H9 (cell line): ENCODE data around the gene EPHA2. TPM values are rescaled to one million over a fixed set of nuclear protein-coding genes. Genes with fewer than 3 reads are reported as not detected.

Experiments used
- DNase-seq: peaks from one replicate; pipeline ENCODE4 v3.0.0-alpha.2; 2017
- H2AFZ ChIP-seq: one replicate; pipeline ENCODE4 v1.6.1; 2013; ENCODE audit warnings: mild to moderate bottlenecking, low read length, control low read depth, moderate library complexity
- H2AK5ac ChIP-seq: 2 replicates; pipeline ENCODE4 v1.6.1; 2013; ENCODE audit warnings: low read length, control low read depth, mixed read lengths; ENCODE audit not compliant: insufficient read length
- H2BK120ac ChIP-seq: one replicate; pipeline ENCODE4 v1.6.1; 2013; ENCODE audit warnings: low read depth, mild to moderate bottlenecking, low read length, control low read depth, inconsistent platforms; ENCODE audit not compliant: poor library complexity, severe bottlenecking
- H2BK12ac ChIP-seq: 2 replicates; pipeline ENCODE4 v1.6.1; 2013; ENCODE audit warnings: low read length, control low read depth, mixed read lengths, low read depth; ENCODE audit not compliant: insufficient read length
- H2BK15ac ChIP-seq: 2 replicates; pipeline ENCODE4 v1.6.1; 2013; ENCODE audit warnings: low read depth, low read length, control low read depth
- H2BK20ac ChIP-seq: one replicate; pipeline ENCODE4 v1.6.1; 2013; ENCODE audit warnings: low read depth, mild to moderate bottlenecking, low read length, control low read depth, inconsistent platforms; ENCODE audit not compliant: poor library complexity, severe bottlenecking
- H2BK5ac ChIP-seq: 2 replicates; pipeline ENCODE4 v1.6.1; 2013; ENCODE audit warnings: low read length, control low read depth, mixed read lengths; ENCODE audit not compliant: insufficient read length
- H3K14ac ChIP-seq: 2 replicates; pipeline ENCODE4 v1.6.1; 2013; ENCODE audit warnings: low read length, control low read depth; ENCODE audit not compliant: insufficient read depth
- H3K18ac ChIP-seq: 2 replicates; pipeline ENCODE4 v1.6.1; 2013; ENCODE audit warnings: low read depth, mild to moderate bottlenecking, mixed read lengths, low read length, control low read depth; ENCODE audit not compliant: insufficient read length
- H3K23ac ChIP-seq: 2 replicates; pipeline ENCODE4 v1.6.1; 2013; ENCODE audit warnings: low read length, control low read depth, mixed read lengths, low read depth; ENCODE audit not compliant: insufficient read length
- H3K23me2 ChIP-seq: 2 replicates; pipeline ENCODE4 v1.6.1; 2013; ENCODE audit warnings: low read depth, mild to moderate bottlenecking, mixed read lengths, low read length, control low read depth; ENCODE audit not compliant: insufficient read length, poor library complexity, severe bottlenecking
- H3K27ac ChIP-seq: 2 replicates; pipeline ENCODE4 v1.5.1; 2013; ENCODE audit warnings: low read length, control low read depth, mixed read lengths, low read depth; ENCODE audit not compliant: insufficient read length
- H3K27me3 ChIP-seq: 2 replicates; pipeline ENCODE4 v1.6.1; 2013; ENCODE audit warnings: low read length, control low read depth, inconsistent platforms; ENCODE audit not compliant: insufficient read depth
- H3K4ac ChIP-seq: 2 replicates; pipeline ENCODE4 v1.6.1; 2013; ENCODE audit warnings: low read depth, mild to moderate bottlenecking, control low read depth, inconsistent platforms, low read length, moderate library complexity
- H3K4me1 ChIP-seq: 2 replicates; pipeline ENCODE4 v1.6.1; 2013; ENCODE audit warnings: low read length, control low read depth, inconsistent platforms; ENCODE audit not compliant: insufficient read depth
- H3K4me2 ChIP-seq: 2 replicates; pipeline ENCODE4 v1.6.1; 2013; ENCODE audit warnings: low read length, control low read depth, mixed read lengths; ENCODE audit not compliant: insufficient read length, insufficient read depth
- H3K56ac ChIP-seq: 2 replicates; pipeline ENCODE4 v1.6.1; 2013; ENCODE audit warnings: low read depth, mild to moderate bottlenecking, mixed read lengths, low read length, control low read depth; ENCODE audit not compliant: insufficient read length
- H3K79me1 ChIP-seq: 2 replicates; pipeline ENCODE4 v1.6.1; 2013; ENCODE audit warnings: low read depth, mild to moderate bottlenecking, moderate library complexity, low read length, control low read depth, inconsistent platforms; ENCODE audit not compliant: insufficient read depth, poor library complexity, severe bottlenecking
- H3K79me2 ChIP-seq: 2 replicates; pipeline ENCODE4 v1.6.1; 2013; ENCODE audit warnings: low read length, control low read depth, inconsistent platforms; ENCODE audit not compliant: insufficient read depth
- H3K9ac ChIP-seq: 2 replicates; pipeline ENCODE4 v1.6.1; 2013; ENCODE audit warnings: low read length, control low read depth, mixed read lengths; ENCODE audit not compliant: insufficient read length; ENCODE audit errors: extremely low read depth
- H3K9me3 ChIP-seq: one replicate; pipeline ENCODE4 v1.6.1; 2013; ENCODE audit warnings: low read depth, low read length, inconsistent platforms; ENCODE audit not compliant: control insufficient read depth
- H3T11ph ChIP-seq: one replicate; pipeline ENCODE4 v1.6.1; 2013; ENCODE audit warnings: mild to moderate bottlenecking, low read length, control low read depth, inconsistent platforms
- H4K20me1 ChIP-seq: one replicate; pipeline ENCODE4 v1.6.1; 2013; ENCODE audit not compliant: control insufficient read depth, insufficient read length, insufficient read depth
- H4K5ac ChIP-seq: 2 replicates; pipeline ENCODE4 v1.6.1; 2013; ENCODE audit warnings: low read depth, mild to moderate bottlenecking, mixed read lengths, low read length, control low read depth; ENCODE audit not compliant: insufficient read length
- H4K8ac ChIP-seq: replicated peaks from 2 replicates; pipeline ENCODE4 v1.6.1; 2013; ENCODE audit warnings: low read length, control low read depth, mixed read lengths, low read depth; ENCODE audit not compliant: insufficient read length
- H4K91ac ChIP-seq: 2 replicates; pipeline ENCODE4 v1.6.1; 2013; ENCODE audit warnings: low read depth, mild to moderate bottlenecking, moderate library complexity, mixed read lengths, low read length, control low read depth; ENCODE audit not compliant: insufficient read length
- H3K27ac Mint-ChIP-seq, 3 experiments: 2 replicates in 2 of 3; 3 replicates in 1 of 3; pipeline ENCODE4 v1.8.0; 2020 to 2021; ENCODE audit warnings: mixed read lengths in 3 of 3, mild to moderate bottlenecking in 1 of 3, moderate library complexity in 1 of 3
- H3K27me3 Mint-ChIP-seq: 2 replicates; pipeline ENCODE4 v1.8.0; 2021; ENCODE audit warnings: low read depth, mild to moderate bottlenecking, moderate library complexity, mixed read lengths
- H3K36me3 Mint-ChIP-seq, 3 experiments: 2 replicates in 2 of 3; 3 replicates in 1 of 3; pipeline ENCODE4 v1.8.0; 2020 to 2021; ENCODE audit warnings: low read depth in 3 of 3, mixed read lengths in 3 of 3; ENCODE audit not compliant: insufficient read depth in 1 of 3
- H3K4me1 Mint-ChIP-seq, 2 experiments: 2 replicates each; pipeline ENCODE4 v1.8.0; 2020; ENCODE audit warnings: mixed read lengths in 2 of 2
- H3K4me3 Mint-ChIP-seq, 2 experiments: 2 replicates in 1 of 2; 3 replicates in 1 of 2; pipeline ENCODE4 v1.8.0; 2020 to 2021; ENCODE audit warnings: mild to moderate bottlenecking in 2 of 2, mixed read lengths in 2 of 2, moderate library complexity in 1 of 2
- H3K9me3 Mint-ChIP-seq, 2 experiments: 2 replicates in 1 of 2; 3 replicates in 1 of 2; pipeline ENCODE4 v1.8.0; 2020; ENCODE audit warnings: mild to moderate bottlenecking in 2 of 2, mixed read lengths in 2 of 2, moderate library complexity in 1 of 2
- WGBS: extraction: QIAGEN DNeasy Blood & Tissue Kit; methylation state at CpG from one replicate; pipeline ENCODE4 v1.1.7; 2013; ENCODE audit warnings: missing lambda C conversion rate, low lambda C conversion rate, mixed read lengths; ENCODE audit not compliant: insufficient read length; ENCODE audit errors: extremely low coverage; 5-methylcytosine and 5-hydroxymethylcytosine counted together
- total RNA-seq: library from RNA; stranded (reverse); gene quantifications from 2 replicates; pipeline ENCODE4 v1.2.1, GENCODE V29; 2021
- TF ChIP-seq, protein P1 (sequence below): fragments of 200-600 bp; sonication (generic); conservative IDR thresholded peaks from 3 replicates; pipeline ENCODE4 v1.8.0; 2021; ENCODE audit warnings: antibody characterized with exemption, mild to moderate bottlenecking

Gene EPHA2
- total RNA-seq, 1 experiment from 2014 or later, result 33.1 TPM

- no peak overlapping the region for H2AK5ac ChIP-seq
- TF ChIP-seq, protein P1, sequence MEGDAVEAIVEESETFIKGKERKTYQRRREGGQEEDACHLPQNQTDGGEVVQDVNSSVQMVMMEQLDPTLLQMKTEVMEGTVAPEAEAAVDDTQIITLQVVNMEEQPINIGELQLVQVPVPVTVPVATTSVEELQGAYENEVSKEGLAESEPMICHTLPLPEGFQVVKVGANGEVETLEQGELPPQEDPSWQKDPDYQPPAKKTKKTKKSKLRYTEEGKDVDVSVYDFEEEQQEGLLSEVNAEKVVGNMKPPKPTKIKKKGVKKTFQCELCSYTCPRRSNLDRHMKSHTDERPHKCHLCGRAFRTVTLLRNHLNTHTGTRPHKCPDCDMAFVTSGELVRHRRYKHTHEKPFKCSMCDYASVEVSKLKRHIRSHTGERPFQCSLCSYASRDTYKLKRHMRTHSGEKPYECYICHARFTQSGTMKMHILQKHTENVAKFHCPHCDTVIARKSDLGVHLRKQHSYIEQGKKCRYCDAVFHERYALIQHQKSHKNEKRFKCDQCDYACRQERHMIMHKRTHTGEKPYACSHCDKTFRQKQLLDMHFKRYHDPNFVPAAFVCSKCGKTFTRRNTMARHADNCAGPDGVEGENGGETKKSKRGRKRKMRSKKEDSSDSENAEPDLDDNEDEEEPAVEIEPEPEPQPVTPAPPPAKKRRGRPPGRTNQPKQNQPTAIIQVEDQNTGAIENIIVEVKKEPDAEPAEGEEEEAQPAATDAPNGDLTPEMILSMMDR, result peak; percentile 70
- no peak overlapping the region for H3T11ph ChIP-seq
- no peaks in the 10 kb centered on the region for H3K27me3 Mint-ChIP-seq
- no peak overlapping the region for H2BK12ac ChIP-seq
- peaks cover 9 to 39% (median 19%) of the 10 kb centered on the region in 3 experiments; a peak in 6 of 7 replicates for H3K36me3 Mint-ChIP-seq
- no peaks in the 10 kb centered on the region for H3K4me1 ChIP-seq
- H3K27ac Mint-ChIP-seq, result no peak overlapping the region
- H2BK120ac ChIP-seq, result no peak overlapping the region
- H3K27me3 ChIP-seq, result no peaks in the 10 kb centered on the region
- no peaks in the 10 kb centered on the region for H3K9me3 ChIP-seq
- H3K14ac ChIP-seq, result no peak overlapping the region
- no peak overlapping the region for H3K4me2 ChIP-seq
- peak; percentile 72 for DNase-seq
- no peak overlapping the region for H4K5ac ChIP-seq
- H3K4ac ChIP-seq, result no peak overlapping the region
- H3K79me2 ChIP-seq, result no peaks in the 10 kb centered on the region; the same call in 1 of the 2 replicates
- H3K9me3 Mint-ChIP-seq, result no peaks in the 10 kb centered on the region
- H3K4me3 Mint-ChIP-seq, result peak overlapping the region in 1 of 2 experiments; percentile 62; a peak in 1 of 5 replicates
- H3K79me1 ChIP-seq, result no peaks in the 10 kb centered on the region
- no peak overlapping the region for H3K18ac ChIP-seq
- no peak overlapping the region for H2BK20ac ChIP-seq
- no peak overlapping the region for H2BK15ac ChIP-seq
- no peak overlapping the region for H3K27ac ChIP-seq
- WGBS, result no CpG with 5 or more reads among the region's 12 CpGs
- H4K91ac ChIP-seq, result no peak overlapping the region
- no peak overlapping the region for H3K9ac ChIP-seq
- no peaks in the 10 kb centered on the region for H4K20me1 ChIP-seq
- no peak overlapping the region for H3K23ac ChIP-seq
- no peak overlapping the region for H4K8ac ChIP-seq
- H3K56ac ChIP-seq, result no peak overlapping the region
- H3K4me1 Mint-ChIP-seq, result peaks cover 11 to 24% of the 10 kb centered on the region in 2 experiments
- H2BK5ac ChIP-seq, result no peak overlapping the region
- H2AFZ ChIP-seq, result no peak overlapping the region
- peaks cover 10% of the 10 kb centered on the region for H3K23me2 ChIP-seq
Observed at GRCh38 chr1:16204634-16205333, 48.9 kb upstream of the EPHA2 start.
